Measurements from ENCODE around the gene TERB1. TPM values are rescaled to one million over a fixed set of nuclear protein-coding genes. Genes with fewer than 3 reads are reported as not detected.

TERB1 gene
- total RNA-seq, 2 experiments from 2014 or later, result 0.11 to 0.22 TPM

GRCh38 chr16:66758086-66758485 lies 43.3 kb downstream of the TERB1 start:
- H3K36me3 ChIP-seq (ENCODE audit: insufficient read depth, low read length), result no peaks in the 10 kb centered on the region
- TF ChIP-seq, protein P1, sequence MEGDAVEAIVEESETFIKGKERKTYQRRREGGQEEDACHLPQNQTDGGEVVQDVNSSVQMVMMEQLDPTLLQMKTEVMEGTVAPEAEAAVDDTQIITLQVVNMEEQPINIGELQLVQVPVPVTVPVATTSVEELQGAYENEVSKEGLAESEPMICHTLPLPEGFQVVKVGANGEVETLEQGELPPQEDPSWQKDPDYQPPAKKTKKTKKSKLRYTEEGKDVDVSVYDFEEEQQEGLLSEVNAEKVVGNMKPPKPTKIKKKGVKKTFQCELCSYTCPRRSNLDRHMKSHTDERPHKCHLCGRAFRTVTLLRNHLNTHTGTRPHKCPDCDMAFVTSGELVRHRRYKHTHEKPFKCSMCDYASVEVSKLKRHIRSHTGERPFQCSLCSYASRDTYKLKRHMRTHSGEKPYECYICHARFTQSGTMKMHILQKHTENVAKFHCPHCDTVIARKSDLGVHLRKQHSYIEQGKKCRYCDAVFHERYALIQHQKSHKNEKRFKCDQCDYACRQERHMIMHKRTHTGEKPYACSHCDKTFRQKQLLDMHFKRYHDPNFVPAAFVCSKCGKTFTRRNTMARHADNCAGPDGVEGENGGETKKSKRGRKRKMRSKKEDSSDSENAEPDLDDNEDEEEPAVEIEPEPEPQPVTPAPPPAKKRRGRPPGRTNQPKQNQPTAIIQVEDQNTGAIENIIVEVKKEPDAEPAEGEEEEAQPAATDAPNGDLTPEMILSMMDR (IDR thresholded peaks at IDR 0.05), result no peak
- no peak overlapping the region for H3K27ac Mint-ChIP-seq
- CTCF ChIA-PET, result no interaction called here
- H3K27me3 Mint-ChIP-seq, result peaks cover 7% of the 10 kb centered on the region
- intact Hi-C loops (cut with DNase I, micrococcal nuclease), result no loop called here
- no peaks in the 10 kb centered on the region for H3K9me3 ChIP-seq (ENCODE audit: control insufficient read depth in 1 of 2, insufficient read depth in 1 of 2, low read length in 2 of 2)
- H3K4me3 ChIP-seq (ENCODE audit: low read length), result no peak overlapping the region
- no peaks in the 10 kb centered on the region for H3K4me1 ChIP-seq (ENCODE audit: insufficient read depth, low read length)
- POLR2A ChIA-PET, result no interaction called here
- ATAC-seq (ENCODE audit: poor library complexity), result no peak
- no peaks in the 10 kb centered on the region for H3K9me3 Mint-ChIP-seq
- no peak overlapping the region for H3K4me3 Mint-ChIP-seq
- H3K27ac ChIP-seq (ENCODE audit: low read depth in 1 of 2, low read length in 2 of 2), result no peak overlapping the region
- H3K27me3 ChIP-seq (ENCODE audit: control insufficient read depth in 1 of 2, insufficient read depth in 2 of 2, low read length in 2 of 2), result peaks cover 0 to 3% of the 10 kb centered on the region in 2 experiments
- no peaks in the 10 kb centered on the region for H3K4me1 Mint-ChIP-seq (ENCODE audit: low read depth)
- DNase-seq, result no peak
- no peaks in the 10 kb centered on the region for H3K36me3 Mint-ChIP-seq (ENCODE audit: low read depth)

GRCh38 chr16:66754819-66755218 lies 46.6 kb downstream of the TERB1 start:
- Histone ChIP-seq H3K4me3 (ENCODE audit: low read length) (no peak overlapping the region), H3K36me3 (ENCODE audit: insufficient read depth, low read length) (no peaks in the 10 kb centered on the region), H3K4me1 (ENCODE audit: insufficient read depth, low read length) (peaks cover 20% of the 10 kb centered on the region), H3K27me3 (ENCODE audit: control insufficient read depth in 1 of 2, insufficient read depth in 2 of 2, low read length in 2 of 2) (peaks cover 0 to 3% of the 10 kb centered on the region in 2 experiments), H3K9me3 (ENCODE audit: control insufficient read depth in 1 of 2, insufficient read depth in 1 of 2, low read length in 2 of 2) (no peaks in the 10 kb centered on the region), H3K27ac (ENCODE audit: low read depth in 1 of 2, low read length in 2 of 2) (no peak overlapping the region)
- no peak overlapping the region for H3K4me3 Mint-ChIP-seq
- ATAC-seq (ENCODE audit: poor library complexity) (no peak), DNase-seq (no peak)
- H3K27ac Mint-ChIP-seq, result no peak overlapping the region
- intact Hi-C loops (cut with DNase I, micrococcal nuclease), result loop anchor here (5.0 kb wide), 3 partner anchors 148 to 807 kb away; partner anchors contain the start of genes CIAO2B (in 1 of the 2) and CTCF (in 1 of the 2)
- peaks cover 19% of the 10 kb centered on the region for H3K27me3 Mint-ChIP-seq
- CTCF ChIA-PET, result no interaction called here
- no peaks in the 10 kb centered on the region for H3K9me3 Mint-ChIP-seq
- H3K36me3 Mint-ChIP-seq (ENCODE audit: low read depth), result peaks cover 12% of the 10 kb centered on the region
- POLR2A ChIA-PET, result no interaction called here
- TF ChIP-seq, protein P1 (IDR thresholded peaks at IDR 0.05), result no peak
- peaks cover 16% of the 10 kb centered on the region for H3K4me1 Mint-ChIP-seq (ENCODE audit: low read depth)

DNA sequence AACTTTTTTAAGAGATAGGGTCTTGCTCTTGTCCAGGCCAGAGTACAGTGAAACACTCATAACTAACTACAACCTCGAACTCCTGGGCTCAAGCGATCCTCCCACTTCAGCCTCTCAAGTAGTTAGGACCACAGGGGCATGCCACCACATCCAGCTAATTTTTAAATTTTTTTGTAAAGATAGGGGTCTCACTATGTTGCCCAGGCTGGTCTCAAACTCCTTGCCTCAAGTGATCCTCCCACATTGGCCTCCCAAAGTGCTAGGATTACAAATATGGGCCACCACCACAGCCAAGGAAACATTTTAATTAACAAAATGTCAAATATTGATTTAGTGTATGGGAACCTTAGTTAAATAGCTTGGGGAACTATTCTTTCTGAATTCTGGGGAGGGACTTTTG lies 47.2 kb downstream of the TERB1 start:
- peaks cover 23% of the 10 kb centered on the region for H3K4me1 Mint-ChIP-seq (ENCODE audit: low read depth)
- ATAC-seq (ENCODE audit: poor library complexity) (no peak), DNase-seq (no peak)
- no peak overlapping the region for H3K4me3 ChIP-seq (ENCODE audit: low read length)
- peaks cover 23% of the 10 kb centered on the region for H3K4me1 ChIP-seq (ENCODE audit: insufficient read depth, low read length)
- peaks cover 19% of the 10 kb centered on the region for H3K27me3 Mint-ChIP-seq
- no peak overlapping the region for H3K27ac Mint-ChIP-seq
- ChIA-PET CTCF (no interaction called here), POLR2A (no interaction called here)
- intact Hi-C loops (cut with DNase I, micrococcal nuclease), result loop anchor here (5.0 kb wide), 3 partner anchors 147 to 808 kb away; partner anchors contain the start of genes CIAO2B (in 1 of the 2) and CTCF (in 1 of the 2)
- TF ChIP-seq, protein P1 (IDR thresholded peaks at IDR 0.05), result no peak
- H3K9me3 ChIP-seq (ENCODE audit: control insufficient read depth in 1 of 2, insufficient read depth in 1 of 2, low read length in 2 of 2), result no peaks in the 10 kb centered on the region
- H3K36me3 Mint-ChIP-seq (ENCODE audit: low read depth), result peaks cover 18% of the 10 kb centered on the region
- H3K4me3 Mint-ChIP-seq, result no peak overlapping the region
- no peaks in the 10 kb centered on the region for H3K9me3 Mint-ChIP-seq
- H3K27me3 ChIP-seq (ENCODE audit: control insufficient read depth in 1 of 2, insufficient read depth in 2 of 2, low read length in 2 of 2), result peaks cover 0 to 3% of the 10 kb centered on the region in 2 experiments
- H3K27ac ChIP-seq (ENCODE audit: low read depth in 1 of 2, low read length in 2 of 2), result no peak overlapping the region
- peaks cover 2% of the 10 kb centered on the region for H3K36me3 ChIP-seq (ENCODE audit: insufficient read depth, low read length)
